Mammary epithelial cell (primary cell): ENCODE data around the gene ATP7B.

Source experiments
- CTCF ChIP-seq, 2 donors: IDR thresholded peaks in 1 of 2; conservative IDR thresholded peaks in 1 of 2; 2 replicates each; pipeline ENCODE4 v1.5.1; 2011 to 2012; ENCODE audit warnings: inconsistent platforms in 2 of 2, low read length in 2 of 2, mild to moderate bottlenecking in 2 of 2, control low read depth in 1 of 2, low read depth in 1 of 2; ENCODE audit not compliant: insufficient read depth in 1 of 2; ENCODE audit errors: extremely low read depth in 1 of 2
- EZH2 ChIP-seq: IDR thresholded peaks from 2 replicates; pipeline ENCODE4 v1.6.1; 2012; ENCODE audit warnings: low read length, inconsistent platforms, borderline replicate concordance

DNA sequence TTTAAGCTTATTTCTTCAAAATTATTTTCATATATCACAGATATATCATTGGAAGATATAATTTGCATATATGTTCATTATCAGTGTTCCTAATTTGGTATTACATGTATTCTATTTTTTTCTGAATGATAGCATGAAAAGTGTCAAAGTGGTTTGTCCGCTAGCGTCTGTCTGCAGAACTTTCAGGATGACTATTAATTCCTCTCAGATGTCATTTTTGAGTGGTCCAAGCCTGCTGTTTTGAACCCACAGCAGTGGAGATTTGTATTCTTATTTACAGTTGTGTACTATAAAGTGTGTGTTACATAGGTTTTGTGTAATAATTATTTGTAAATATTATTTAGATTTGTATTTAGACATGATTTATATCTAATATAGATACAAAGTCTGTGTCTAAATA, 21.8 kb upstream of the ATP7B start:
- TF ChIP-seq CTCF (conservative IDR thresholded peaks at IDR 0.05 in 1 of 2, IDR thresholded peaks at IDR 0.05 in 1 of 2; ENCODE audit: extremely low read depth in 1 of 2, insufficient read depth in 1 of 2, low read depth in 1 of 2, low read length in 2 of 2) (no peak), EZH2 (no peak)
